Astrocyte (in vitro differentiated cells and primary cell): ENCODE results near the gene CTNNB1.

ENCODE experiments used
- EZH2 ChIP-seq: IDR thresholded peaks from 2 replicates; pipeline ENCODE4 v1.6.1; 2012; ENCODE audit warnings: mild to moderate bottlenecking, low read length, inconsistent platforms; ENCODE audit not compliant: insufficient read depth
- TF ChIP-seq, protein P1 (sequence below): IDR thresholded peaks from 2 replicates; pipeline ENCODE4 v1.5.1; 2011; ENCODE audit warnings: low read depth, mild to moderate bottlenecking, inconsistent platforms, low read length, moderate library complexity; ENCODE audit not compliant: insufficient read depth

DNA sequence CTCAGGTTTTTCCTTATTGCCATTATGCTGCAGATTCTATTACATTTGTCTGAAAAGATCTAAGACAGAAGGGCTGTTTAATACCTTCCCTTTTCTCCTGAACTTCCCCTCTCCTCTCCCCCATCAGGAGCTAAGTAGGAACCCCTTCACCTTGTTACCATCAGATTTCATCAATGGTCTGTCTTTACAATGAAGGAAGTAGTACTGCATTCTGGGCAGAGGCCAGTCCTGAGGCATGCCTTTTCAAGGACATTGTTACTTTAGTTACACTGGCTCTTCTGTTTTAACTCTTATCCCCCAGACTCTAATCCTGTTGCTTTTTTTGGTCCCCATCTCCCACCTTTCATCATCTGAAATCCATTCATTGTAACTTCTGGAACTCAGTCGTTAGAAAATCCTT, 8.1 kb downstream of the CTNNB1 start:
- TF ChIP-seq EZH2 = no peak
- TF ChIP-seq, protein P1, sequence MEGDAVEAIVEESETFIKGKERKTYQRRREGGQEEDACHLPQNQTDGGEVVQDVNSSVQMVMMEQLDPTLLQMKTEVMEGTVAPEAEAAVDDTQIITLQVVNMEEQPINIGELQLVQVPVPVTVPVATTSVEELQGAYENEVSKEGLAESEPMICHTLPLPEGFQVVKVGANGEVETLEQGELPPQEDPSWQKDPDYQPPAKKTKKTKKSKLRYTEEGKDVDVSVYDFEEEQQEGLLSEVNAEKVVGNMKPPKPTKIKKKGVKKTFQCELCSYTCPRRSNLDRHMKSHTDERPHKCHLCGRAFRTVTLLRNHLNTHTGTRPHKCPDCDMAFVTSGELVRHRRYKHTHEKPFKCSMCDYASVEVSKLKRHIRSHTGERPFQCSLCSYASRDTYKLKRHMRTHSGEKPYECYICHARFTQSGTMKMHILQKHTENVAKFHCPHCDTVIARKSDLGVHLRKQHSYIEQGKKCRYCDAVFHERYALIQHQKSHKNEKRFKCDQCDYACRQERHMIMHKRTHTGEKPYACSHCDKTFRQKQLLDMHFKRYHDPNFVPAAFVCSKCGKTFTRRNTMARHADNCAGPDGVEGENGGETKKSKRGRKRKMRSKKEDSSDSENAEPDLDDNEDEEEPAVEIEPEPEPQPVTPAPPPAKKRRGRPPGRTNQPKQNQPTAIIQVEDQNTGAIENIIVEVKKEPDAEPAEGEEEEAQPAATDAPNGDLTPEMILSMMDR = no peak
